ENCODE measurements around the gene FBXO9.

The FBXO9 gene

GRCh38 chr6:53119772-53120409 is 54.7 kb downstream of the FBXO9 start:
- no peaks in the 10 kb centered on the region for H3K4me1 Mint-ChIP-seq (ENCODE audit: low read depth)
- H3K27me3 Mint-ChIP-seq = no peaks in the 10 kb centered on the region

GRCh38 chr6:53124131-53124800 is 59.1 kb downstream of the FBXO9 start:
- Mint-ChIP-seq H3K9me3 (no peaks in the 10 kb centered on the region), H3K27ac (no peak overlapping the region), H3K4me3 (no peak overlapping the region), H3K27me3 (peaks cover 24% of the 10 kb centered on the region), H3K36me3 (ENCODE audit: low read depth) (no peaks in the 10 kb centered on the region), H3K4me1 (ENCODE audit: low read depth) (no peaks in the 10 kb centered on the region)
- no peak for DNase-seq

More at GRCh38 chr6:53119772-53120409, 54.7 kb downstream of the FBXO9 start:
- H3K4me3 Mint-ChIP-seq = no peak overlapping the region
- peaks cover 7% of the 10 kb centered on the region for H3K9me3 Mint-ChIP-seq
- H3K27ac Mint-ChIP-seq = no peak overlapping the region
- DNase-seq = no peak
- no peaks in the 10 kb centered on the region for H3K36me3 Mint-ChIP-seq (ENCODE audit: low read depth)

- no peaks in the 10 kb centered on the region for H3K36me3 Mint-ChIP-seq (ENCODE audit: low read depth)
- no peaks in the 10 kb centered on the region for H3K9me3 Mint-ChIP-seq
- peaks cover 28% of the 10 kb centered on the region for H3K27me3 Mint-ChIP-seq
- no peak overlapping the region for H3K4me3 Mint-ChIP-seq
- no peak overlapping the region for H3K27ac Mint-ChIP-seq
- H3K4me1 Mint-ChIP-seq (ENCODE audit: low read depth) = no peaks in the 10 kb centered on the region
- no peak for DNase-seq
Measured at GRCh38 chr6:53125276-53125675, 60.1 kb downstream of the FBXO9 start.

- DNase-seq = no peak
- no peak overlapping the region for H3K27ac Mint-ChIP-seq
- no peaks in the 10 kb centered on the region for H3K4me1 Mint-ChIP-seq (ENCODE audit: low read depth)
- no peaks in the 10 kb centered on the region for H3K36me3 Mint-ChIP-seq (ENCODE audit: low read depth)
- H3K9me3 Mint-ChIP-seq = no peaks in the 10 kb centered on the region
- no peak overlapping the region for H3K4me3 Mint-ChIP-seq
- peaks cover 41% of the 10 kb centered on the region for H3K27me3 Mint-ChIP-seq
Measured at GRCh38 chr6:53128842-53129241, 63.6 kb downstream of the FBXO9 start.

GRCh38 chr6:53130569-53131290 is 65.5 kb downstream of the FBXO9 start:
- Mint-ChIP-seq H3K27me3 (peaks cover 39% of the 10 kb centered on the region), H3K4me1 (ENCODE audit: low read depth) (peaks cover 5% of the 10 kb centered on the region), H3K4me3 (no peak overlapping the region), H3K27ac (no peak overlapping the region), H3K36me3 (ENCODE audit: low read depth) (no peaks in the 10 kb centered on the region), H3K9me3 (no peaks in the 10 kb centered on the region)
- no peak for DNase-seq

GRCh38 chr6:53133961-53134360 is 68.8 kb downstream of the FBXO9 start:
- H3K4me3 Mint-ChIP-seq = no peak overlapping the region
- no peaks in the 10 kb centered on the region for H3K36me3 Mint-ChIP-seq (ENCODE audit: low read depth)
- H3K27ac Mint-ChIP-seq = no peak overlapping the region
- DNase-seq = no peak
- no peaks in the 10 kb centered on the region for H3K9me3 Mint-ChIP-seq
- H3K4me1 Mint-ChIP-seq (ENCODE audit: low read depth) = peaks cover 5% of the 10 kb centered on the region
- H3K27me3 Mint-ChIP-seq = peaks cover 26% of the 10 kb centered on the region

- Mint-ChIP-seq H3K4me3 (no peak overlapping the region), H3K4me1 (ENCODE audit: low read depth) (peaks cover 5% of the 10 kb centered on the region), H3K9me3 (no peaks in the 10 kb centered on the region), H3K36me3 (ENCODE audit: low read depth) (no peaks in the 10 kb centered on the region), H3K27me3 (peaks cover 23% of the 10 kb centered on the region), H3K27ac (no peak overlapping the region)
- no peak for DNase-seq
Measured at GRCh38 chr6:53134601-53135235, 69.5 kb downstream of the FBXO9 start.

GRCh38 chr6:53136000-53136609 is 70.9 kb downstream of the FBXO9 start:
- Mint-ChIP-seq H3K36me3 (ENCODE audit: low read depth) (no peaks in the 10 kb centered on the region), H3K4me3 (no peak overlapping the region), H3K27me3 (peaks cover 21% of the 10 kb centered on the region), H3K27ac (no peak overlapping the region), H3K4me1 (ENCODE audit: low read depth) (peaks cover 5% of the 10 kb centered on the region), H3K9me3 (no peaks in the 10 kb centered on the region)
- DNase-seq = no peak

- Mint-ChIP-seq H3K9me3 (no peaks in the 10 kb centered on the region), H3K36me3 (ENCODE audit: low read depth) (no peaks in the 10 kb centered on the region), H3K4me3 (no peak overlapping the region), H3K4me1 (ENCODE audit: low read depth) (peaks cover under 1% of the 10 kb centered on the region), H3K27me3 (peaks cover 24% of the 10 kb centered on the region), H3K27ac (no peak overlapping the region)
- DNase-seq = no peak
Measured at GRCh38 chr6:53139841-53140413, 74.7 kb downstream of the FBXO9 start.

- no peaks in the 10 kb centered on the region for H3K36me3 Mint-ChIP-seq (ENCODE audit: low read depth)
- DNase-seq = no peak
- no peak overlapping the region for H3K4me3 Mint-ChIP-seq
- no peak overlapping the region for H3K27ac Mint-ChIP-seq
- peaks cover 17% of the 10 kb centered on the region for H3K27me3 Mint-ChIP-seq
- H3K4me1 Mint-ChIP-seq (ENCODE audit: low read depth) = no peaks in the 10 kb centered on the region
- no peaks in the 10 kb centered on the region for H3K9me3 Mint-ChIP-seq
Measured at GRCh38 chr6:53142810-53143209, 77.6 kb downstream of the FBXO9 start.

- no peak overlapping the region for H3K4me3 Mint-ChIP-seq
- no peaks in the 10 kb centered on the region for H3K9me3 Mint-ChIP-seq
- peaks cover 17% of the 10 kb centered on the region for H3K27me3 Mint-ChIP-seq
- H3K27ac Mint-ChIP-seq = no peak overlapping the region
- H3K4me1 Mint-ChIP-seq (ENCODE audit: low read depth) = no peaks in the 10 kb centered on the region
- DNase-seq = no peak
- no peaks in the 10 kb centered on the region for H3K36me3 Mint-ChIP-seq (ENCODE audit: low read depth)
Measured at GRCh38 chr6:53143710-53144109, 78.5 kb downstream of the FBXO9 start.

- Mint-ChIP-seq H3K9me3 (no peaks in the 10 kb centered on the region), H3K27me3 (peaks cover 17% of the 10 kb centered on the region), H3K4me1 (ENCODE audit: low read depth) (no peaks in the 10 kb centered on the region), H3K4me3 (no peak overlapping the region), H3K27ac (no peak overlapping the region), H3K36me3 (ENCODE audit: low read depth) (no peaks in the 10 kb centered on the region)
- no peak for DNase-seq
Measured at GRCh38 chr6:53144802-53145201, 79.6 kb downstream of the FBXO9 start.

- no peaks in the 10 kb centered on the region for H3K36me3 Mint-ChIP-seq (ENCODE audit: low read depth)
- no peak within 1 kb of the TSS for H3K4me3 Mint-ChIP-seq
- no peak within 1 kb of the TSS for H3K27ac Mint-ChIP-seq
- no peaks in the 10 kb centered on the region for H3K9me3 Mint-ChIP-seq
- H3K4me1 Mint-ChIP-seq (ENCODE audit: low read depth) = no peaks in the 10 kb centered on the region
- DNase-seq = no peak
- H3K27me3 Mint-ChIP-seq = peaks cover 18% of the 10 kb centered on the region
Measured at GRCh38 chr6:53148684-53149083, 83.5 kb downstream of the FBXO9 start, which contains the start of gene GCM1. GCM1 (minus strand) TSS chr6:53148841; CDS start chr6:53145632, 3,209 bp downstream.

All from activated T-cell treated with anti-CD3 and anti-CD28 coated beads, Interleukin-2, amount 50 U/mL, for 24 hours (primary cell).